AG09319 (cell line): ENCODE measurements around the gene GAS7.

Experiments used
- DNase-seq: peaks from one replicate; pipeline ENCODE4 v3.0.0-alpha.2; 2010; ENCODE audit warnings: low read depth; ENCODE audit errors: extremely low read depth
- CTCF ChIP-seq: IDR thresholded peaks from 2 replicates; pipeline ENCODE4 v1.5.1; 2011; ENCODE audit warnings: low read depth, mild to moderate bottlenecking, inconsistent platforms, low read length, moderate library complexity

Gene GAS7

DNA sequence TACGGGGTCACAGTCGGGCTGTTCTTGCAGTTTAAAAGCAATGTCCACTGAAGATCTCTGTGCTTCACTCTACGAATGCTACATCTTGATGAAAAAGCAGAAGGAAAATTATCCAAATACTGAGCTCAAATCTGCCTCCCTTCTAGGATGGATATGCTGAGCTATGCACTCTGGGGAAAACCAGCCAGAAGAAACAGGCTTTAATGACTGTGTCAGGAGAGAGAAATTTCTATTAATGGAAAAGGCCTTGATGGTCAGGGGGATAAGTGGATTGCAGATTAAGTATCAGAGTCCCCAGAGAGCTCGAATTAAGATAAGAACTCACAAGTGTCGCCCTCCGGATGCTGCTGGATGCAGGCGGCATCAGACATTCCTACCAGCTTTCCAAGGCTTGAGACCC, 253.7 kb downstream of the GAS7 start:
- TF ChIP-seq CTCF = no peak
- no peak for DNase-seq

DNA sequence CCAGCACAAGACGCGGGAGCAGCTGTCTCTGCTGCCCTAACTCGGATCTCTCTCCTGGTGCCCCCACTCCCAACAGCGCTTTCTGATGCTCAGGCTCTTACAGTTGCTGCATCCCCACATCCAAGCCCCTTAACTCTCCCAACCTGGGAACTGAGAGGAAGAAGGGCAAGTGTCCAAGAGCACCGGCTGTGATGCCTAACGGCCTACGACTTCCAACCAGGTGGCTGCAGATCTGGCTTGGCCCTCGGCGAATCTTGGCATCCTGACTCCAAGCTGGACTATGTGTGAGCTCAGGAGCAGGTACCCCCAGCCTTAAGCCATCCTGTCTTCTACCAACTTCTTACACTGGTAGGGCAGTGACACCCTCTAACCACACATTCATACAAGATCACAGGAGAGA, 255.1 kb downstream of the GAS7 start:
- no peak for TF ChIP-seq CTCF

DNA sequence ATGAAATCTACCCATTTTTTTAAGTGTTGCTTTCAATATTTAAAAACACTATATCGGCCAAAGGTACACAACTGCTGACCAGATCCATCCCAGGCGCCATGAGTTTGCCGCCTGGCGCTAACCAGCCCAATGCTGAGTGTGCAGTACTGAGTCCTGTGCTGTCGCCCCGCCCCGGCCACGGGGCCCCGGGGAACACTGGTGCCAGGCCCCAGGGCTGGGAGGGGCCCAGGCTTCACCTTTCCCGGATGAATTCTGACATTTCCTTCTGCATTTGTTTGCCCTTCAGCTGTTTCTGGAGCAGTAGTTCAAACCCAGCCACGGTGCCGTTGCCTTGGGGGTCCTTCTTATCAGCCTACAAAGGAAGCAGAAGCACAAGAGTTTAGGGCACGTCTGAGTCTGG, 255.5 kb downstream of the GAS7 start:
- DNase-seq = no peak
- no peak for TF ChIP-seq CTCF

More for the DNA sequence above, 255.1 kb downstream of the GAS7 start:
- no peak for DNase-seq

- no peak for DNase-seq
- TF ChIP-seq CTCF = no peak
These were observed 257.1 kb downstream of the GAS7 start for GRCh38 chr17:9941305-9941704.

- no peak for TF ChIP-seq CTCF
These were observed 257.6 kb downstream of the GAS7 start for GRCh38 chr17:9940841-9941240.

GRCh38 chr17:9938764-9939163, 259.6 kb downstream of the GAS7 start:
- no peak for DNase-seq
- no peak for TF ChIP-seq CTCF

More at GRCh38 chr17:9940841-9941240, 257.6 kb downstream of the GAS7 start:
- no peak for DNase-seq

GRCh38 chr17:9937901-9938300, 260.5 kb downstream of the GAS7 start:
- no peak for DNase-seq

More at GRCh38 chr17:9937901-9938300, 260.5 kb downstream of the GAS7 start:
- TF ChIP-seq CTCF = no peak
